GM19193 (cell line): ENCODE data around the gene PELI3.

Source experiments
- POLR2A ChIP-seq: IDR thresholded peaks from 4 replicates; pipeline ENCODE4 v1.6.1; 2011; ENCODE audit not compliant: insufficient read depth, insufficient read length; ENCODE audit errors: extremely low read depth

PELI3 gene

GRCh38 chr11:66523611-66524010 is 56.9 kb downstream of the PELI3 start:
- no peak for TF ChIP-seq POLR2A

GRCh38 chr11:66524304-66525040 is 57.8 kb downstream of the PELI3 start:
- TF ChIP-seq POLR2A: no peak
